ENCODE measurements around the gene ADCYAP1R1. TPM values are rescaled to one million over a fixed set of nuclear protein-coding genes. Genes with fewer than 3 reads are reported as not detected.

The ADCYAP1R1 gene
- total and polyA plus RNA-seq, 12 donors: 0.22 to 25.0 (median 1.5) TPM

DNA sequence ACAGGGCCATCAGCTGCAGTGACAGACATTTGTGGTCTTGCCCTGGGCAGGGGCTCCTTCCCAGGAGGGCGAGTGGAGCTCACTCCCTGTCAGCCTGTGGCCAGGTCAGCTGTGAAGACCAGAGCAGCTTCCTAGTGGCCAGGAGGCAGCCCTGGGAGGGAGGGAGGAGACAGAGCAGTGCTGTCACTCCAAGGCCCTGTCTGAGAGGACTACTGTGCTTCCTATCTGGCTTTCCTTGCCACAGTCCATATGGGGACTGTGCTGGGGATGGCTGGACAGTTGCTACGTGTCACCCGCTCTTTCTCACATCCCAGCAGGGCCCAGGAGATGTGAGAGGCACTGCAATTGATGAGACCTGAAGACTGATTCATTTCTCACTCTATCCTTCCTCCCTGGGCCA, 15.2 kb upstream of the ADCYAP1R1 start:
- no peak overlapping the region for H3K27ac ChIP-seq
- no peaks in the 10 kb centered on the region for H3K4me1 ChIP-seq (replicated peaks in 1 of 2)
- WGBS, 4 donors: 60 to 77% (median 74%) methylated on average over 3 of the region's 3 CpGs
- no peak for DNase-seq
- H3K27me3 ChIP-seq: no peaks in the 10 kb centered on the region
- intact Hi-C loops (cut with DNase I): no loop called here
- no peak overlapping the region for H3K4me3 ChIP-seq
- no peaks in the 10 kb centered on the region for H3K36me3 ChIP-seq (replicated peaks in 1 of 2)
- no peak for TF ChIP-seq CTCF (IDR thresholded peaks at IDR 0.05)
- TF ChIP-seq POLR2A (IDR thresholded peaks at IDR 0.05): no peak
- no peaks in the 10 kb centered on the region for H3K9me3 ChIP-seq (replicated peaks in 1 of 3)

GRCh38 chr7:31043051-31043471, 9.0 kb upstream of the ADCYAP1R1 start:
- Histone ChIP-seq H3K27ac (no peak overlapping the region), H3K9me3 (replicated peaks in 1 of 3) (no peaks in the 10 kb centered on the region), H3K4me1 (replicated peaks in 1 of 2) (no peaks in the 10 kb centered on the region), H3K27me3 (no peaks in the 10 kb centered on the region), H3K4me3 (no peak overlapping the region), H3K36me3 (replicated peaks in 1 of 2) (no peaks in the 10 kb centered on the region)
- peak in 1 of 7 donors; percentile 67 for DNase-seq
- TF ChIP-seq CTCF (IDR thresholded peaks at IDR 0.05) (no peak), POLR2A (IDR thresholded peaks at IDR 0.05) (no peak)
- intact Hi-C loops (cut with DNase I): no loop called here
- 37 to 51% (median 48%) methylated on average over 6 to 9 of the region's 9 CpGs for WGBS, 4 donors

- no peaks in the 10 kb centered on the region for H3K9me3 ChIP-seq (replicated peaks in 1 of 3)
- H3K27ac ChIP-seq: no peak overlapping the region
- no peak overlapping the region for H3K4me3 ChIP-seq
- H3K4me1 ChIP-seq (replicated peaks in 1 of 2): no peaks in the 10 kb centered on the region
- DNase-seq: no peak
- no peaks in the 10 kb centered on the region for H3K27me3 ChIP-seq
- TF ChIP-seq POLR2A (IDR thresholded peaks at IDR 0.05): no peak
- TF ChIP-seq CTCF (IDR thresholded peaks at IDR 0.05): no peak
- 62 to 76% (median 69%) methylated on average over 5 of the region's 5 CpGs for WGBS, 4 donors
- intact Hi-C loops (cut with DNase I): no loop called here
- no peaks in the 10 kb centered on the region for H3K36me3 ChIP-seq (replicated peaks in 1 of 2)
These were observed 7.6 kb upstream of the ADCYAP1R1 start for GRCh38 chr7:31044529-31044928.

DNA sequence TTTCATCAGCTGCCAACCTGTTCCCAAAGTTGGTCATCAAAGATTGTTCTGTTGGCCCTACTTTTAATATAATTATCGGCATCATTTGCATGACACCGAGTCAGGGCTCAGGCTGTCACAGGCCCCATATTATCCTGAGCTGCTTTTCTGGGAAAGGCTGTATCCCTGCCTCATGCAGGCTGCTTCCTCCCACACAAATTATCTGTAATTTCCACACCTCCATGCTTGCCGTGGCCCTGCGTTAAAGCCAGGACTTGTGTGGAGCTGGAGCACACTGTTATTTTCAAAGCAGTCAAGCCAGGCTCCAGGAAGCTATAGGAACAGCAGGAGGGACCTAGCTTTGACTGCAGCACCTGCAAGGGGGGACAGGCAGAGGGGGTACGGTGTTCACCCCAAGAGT, 5.4 kb upstream of the ADCYAP1R1 start:
- Histone ChIP-seq H3K36me3 (replicated peaks in 1 of 2) (no peaks in the 10 kb centered on the region), H3K4me3 (no peak overlapping the region), H3K27ac (no peak overlapping the region), H3K9me3 (replicated peaks in 1 of 3) (no peaks in the 10 kb centered on the region), H3K27me3 (peaks cover 4% of the 10 kb centered on the region), H3K4me1 (replicated peaks in 1 of 2) (no peaks in the 10 kb centered on the region)
- TF ChIP-seq CTCF (IDR thresholded peaks at IDR 0.05): no peak
- no peak for TF ChIP-seq POLR2A (IDR thresholded peaks at IDR 0.05)
- WGBS, 4 donors: 86 to 94% (median 89%) methylated on average over 3 to 5 of the region's 5 CpGs
- DNase-seq: no peak
- intact Hi-C loops (cut with DNase I): no loop called here

Measured in adrenal gland (tissue), 12 donors.